Measurements from ENCODE around the gene PGAP6. TPM values are rescaled to one million over a fixed set of nuclear protein-coding genes. Genes with fewer than 3 reads are reported as not detected.
"Not testable (repeated sequence)": the region's sequence is repeated elsewhere in the genome, so short reads cannot be mapped to it uniquely, and the experiment has no call there.

Gene PGAP6
- total RNA-seq, 1 donor from 2014 or later = 47.6 TPM

DNA sequence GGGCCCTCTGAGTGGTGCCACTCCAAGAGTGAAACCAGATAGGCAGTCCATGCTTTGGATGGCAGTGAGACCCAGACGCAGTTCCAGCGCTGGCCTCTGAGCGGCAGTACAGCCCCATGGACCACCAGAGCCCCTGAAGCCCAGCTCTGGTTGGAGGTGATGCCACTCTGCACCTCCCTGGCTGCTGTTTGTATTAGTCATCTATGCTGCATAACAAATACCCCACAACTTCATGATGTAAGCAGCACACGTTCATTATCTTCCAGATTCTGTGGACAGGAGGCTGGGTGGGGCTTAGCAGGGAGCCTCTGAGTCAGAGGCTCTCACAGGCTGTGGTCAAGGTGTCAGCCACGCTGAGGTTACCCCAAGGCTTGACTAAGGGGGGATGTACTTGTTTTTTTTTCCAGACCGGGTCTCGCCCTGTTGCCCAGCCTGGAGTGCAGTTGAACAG lies 10.1 kb upstream of the PGAP6 start:
- H3K27ac ChIP-seq = no peak overlapping the region
- no peaks in the 10 kb centered on the region for H3K36me3 ChIP-seq
- peak in 1 of 2 donors; percentile 70 for DNase-seq (ENCODE audit: low spot score in 2 of 2)
- no peak overlapping the region for H3K4me3 ChIP-seq
- H3K27me3 ChIP-seq = no peaks in the 10 kb centered on the region
- H3K4me1 ChIP-seq = no peaks in the 10 kb centered on the region
- H3K9me3 ChIP-seq = no peaks in the 10 kb centered on the region
- TF ChIP-seq, protein P1, sequence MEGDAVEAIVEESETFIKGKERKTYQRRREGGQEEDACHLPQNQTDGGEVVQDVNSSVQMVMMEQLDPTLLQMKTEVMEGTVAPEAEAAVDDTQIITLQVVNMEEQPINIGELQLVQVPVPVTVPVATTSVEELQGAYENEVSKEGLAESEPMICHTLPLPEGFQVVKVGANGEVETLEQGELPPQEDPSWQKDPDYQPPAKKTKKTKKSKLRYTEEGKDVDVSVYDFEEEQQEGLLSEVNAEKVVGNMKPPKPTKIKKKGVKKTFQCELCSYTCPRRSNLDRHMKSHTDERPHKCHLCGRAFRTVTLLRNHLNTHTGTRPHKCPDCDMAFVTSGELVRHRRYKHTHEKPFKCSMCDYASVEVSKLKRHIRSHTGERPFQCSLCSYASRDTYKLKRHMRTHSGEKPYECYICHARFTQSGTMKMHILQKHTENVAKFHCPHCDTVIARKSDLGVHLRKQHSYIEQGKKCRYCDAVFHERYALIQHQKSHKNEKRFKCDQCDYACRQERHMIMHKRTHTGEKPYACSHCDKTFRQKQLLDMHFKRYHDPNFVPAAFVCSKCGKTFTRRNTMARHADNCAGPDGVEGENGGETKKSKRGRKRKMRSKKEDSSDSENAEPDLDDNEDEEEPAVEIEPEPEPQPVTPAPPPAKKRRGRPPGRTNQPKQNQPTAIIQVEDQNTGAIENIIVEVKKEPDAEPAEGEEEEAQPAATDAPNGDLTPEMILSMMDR (IDR thresholded peaks at IDR 0.05) = peak; percentile 60 to 80 (median 66)
- intact Hi-C loops (cut with DNase I) = loop anchor here (5.0 to 10.0 kb wide), 2 partner anchors 95 to 273 kb away; partner anchors contain the start of gene RHOT2

DNA sequence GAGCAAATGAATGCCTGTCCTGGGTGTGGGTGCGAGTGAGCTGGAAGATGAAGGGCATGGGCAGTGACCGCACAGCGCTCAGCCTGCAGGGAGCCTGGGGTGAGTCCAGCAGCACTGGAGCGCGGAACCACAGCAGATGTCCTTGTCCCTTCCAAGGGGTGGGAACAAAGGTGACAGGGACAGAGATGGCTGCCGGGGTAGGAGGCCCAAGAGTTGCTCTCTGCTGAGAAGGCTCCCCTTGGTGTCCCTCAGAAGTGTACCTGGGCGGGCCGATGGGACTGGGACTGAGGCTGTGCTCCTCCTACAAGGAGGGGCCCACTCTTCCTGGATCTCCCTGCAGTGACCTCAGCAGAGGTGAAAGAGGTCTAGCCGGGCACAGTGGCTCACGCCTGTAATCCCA lies 7.6 kb upstream of the PGAP6 start:
- no peaks in the 10 kb centered on the region for H3K9me3 ChIP-seq
- no peak for DNase-seq (ENCODE audit: low spot score in 2 of 2)
- intact Hi-C loops (cut with DNase I) = no loop called here
- H3K4me3 ChIP-seq = no peak overlapping the region
- TF ChIP-seq, protein P1 (IDR thresholded peaks at IDR 0.05) = no peak
- no peaks in the 10 kb centered on the region for H3K4me1 ChIP-seq
- H3K27ac ChIP-seq = no peak overlapping the region
- H3K36me3 ChIP-seq = no peaks in the 10 kb centered on the region
- no peaks in the 10 kb centered on the region for H3K27me3 ChIP-seq

DNA sequence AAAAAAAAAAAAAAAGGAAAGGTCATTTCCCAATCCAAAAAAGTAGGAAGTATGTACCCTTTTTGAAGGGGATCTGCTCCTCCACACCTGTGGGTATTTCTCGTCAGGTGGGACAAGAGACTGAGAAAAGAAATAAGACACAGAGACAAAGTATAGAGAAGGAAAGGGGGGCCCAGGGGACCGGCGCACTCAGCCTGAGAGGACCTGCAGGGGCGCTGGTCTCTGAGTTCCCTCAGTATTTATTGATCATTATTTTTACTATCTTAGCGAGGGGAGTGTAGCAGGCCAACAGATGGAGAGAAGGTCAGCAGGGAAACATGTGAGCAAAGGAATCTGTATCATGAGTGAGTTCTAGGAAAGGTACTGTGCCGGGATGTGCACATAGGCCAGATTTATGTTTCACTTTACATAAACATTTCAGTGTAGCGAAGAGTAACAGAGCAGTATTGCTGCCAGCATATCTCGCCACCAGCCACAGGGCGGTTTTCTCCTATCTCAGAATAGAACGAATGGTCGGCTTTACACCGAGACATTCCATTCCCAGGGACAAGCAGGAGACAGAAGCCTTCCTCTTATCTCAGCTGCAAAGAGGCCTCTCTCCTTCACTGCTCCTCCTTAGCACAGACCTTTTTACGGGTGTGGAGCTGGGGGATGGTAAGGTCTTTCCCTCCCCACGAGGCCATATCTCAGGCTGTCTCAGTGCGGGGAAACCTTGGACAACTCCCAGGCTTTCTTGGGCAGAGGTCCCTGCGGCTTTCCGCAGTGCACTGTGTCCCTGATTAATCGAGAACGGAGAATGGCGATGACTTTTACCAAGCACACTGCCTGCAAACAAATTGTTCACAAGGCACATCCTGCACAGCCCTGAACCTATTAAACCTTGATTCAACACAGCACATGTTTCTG lies 6.2 kb upstream of the PGAP6 start:
- peak overlapping the region in 1 of 2 donors; percentile 8 for H3K4me3 ChIP-seq
- H3K27me3 ChIP-seq; DNase-seq (ENCODE audit: low spot score in 2 of 2); intact Hi-C loops (cut with DNase I); H3K9me3 ChIP-seq; H3K36me3 ChIP-seq; H3K4me1 ChIP-seq: not testable (repeated sequence)
- peak overlapping the region in 1 of 2 donors; percentile 34 for H3K27ac ChIP-seq

DNA sequence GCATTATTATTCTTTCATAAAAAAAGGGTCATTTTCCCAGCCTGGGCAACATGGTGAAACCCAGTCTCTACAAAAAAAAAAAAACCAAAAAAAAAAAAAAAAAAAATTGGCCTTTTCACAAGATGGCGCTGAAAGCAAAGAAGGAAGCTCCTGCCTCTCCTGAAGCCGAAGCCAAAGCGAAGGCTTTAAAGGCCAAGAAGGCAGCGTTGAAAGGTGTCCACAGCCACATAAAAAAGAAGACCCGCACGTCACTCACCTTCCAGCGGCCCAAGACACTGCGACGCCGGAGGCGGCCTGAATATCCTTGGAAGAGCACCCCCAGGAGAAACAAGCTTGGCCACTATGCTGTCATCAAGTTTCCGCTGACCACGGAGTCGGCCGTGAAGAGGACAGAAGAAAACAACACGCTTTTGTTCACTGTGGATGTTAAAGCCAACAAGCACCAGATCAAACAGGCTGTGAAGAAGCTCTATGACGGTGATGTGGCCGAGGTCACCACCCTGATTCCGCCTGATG lies 4.9 kb upstream of the PGAP6 start:
- Histone ChIP-seq H3K4me3 (no peak overlapping the region), H3K4me1 (no peaks in the 10 kb centered on the region), H3K27me3 (no peaks in the 10 kb centered on the region), H3K9me3 (no peaks in the 10 kb centered on the region), H3K27ac (no peak overlapping the region), H3K36me3 (no peaks in the 10 kb centered on the region)
- intact Hi-C loops (cut with DNase I) = no loop called here
- TF ChIP-seq, protein P1 (IDR thresholded peaks at IDR 0.05) = no peak
- peak in 1 of 2 donors; percentile 56 for DNase-seq (ENCODE audit: low spot score in 2 of 2)

DNA sequence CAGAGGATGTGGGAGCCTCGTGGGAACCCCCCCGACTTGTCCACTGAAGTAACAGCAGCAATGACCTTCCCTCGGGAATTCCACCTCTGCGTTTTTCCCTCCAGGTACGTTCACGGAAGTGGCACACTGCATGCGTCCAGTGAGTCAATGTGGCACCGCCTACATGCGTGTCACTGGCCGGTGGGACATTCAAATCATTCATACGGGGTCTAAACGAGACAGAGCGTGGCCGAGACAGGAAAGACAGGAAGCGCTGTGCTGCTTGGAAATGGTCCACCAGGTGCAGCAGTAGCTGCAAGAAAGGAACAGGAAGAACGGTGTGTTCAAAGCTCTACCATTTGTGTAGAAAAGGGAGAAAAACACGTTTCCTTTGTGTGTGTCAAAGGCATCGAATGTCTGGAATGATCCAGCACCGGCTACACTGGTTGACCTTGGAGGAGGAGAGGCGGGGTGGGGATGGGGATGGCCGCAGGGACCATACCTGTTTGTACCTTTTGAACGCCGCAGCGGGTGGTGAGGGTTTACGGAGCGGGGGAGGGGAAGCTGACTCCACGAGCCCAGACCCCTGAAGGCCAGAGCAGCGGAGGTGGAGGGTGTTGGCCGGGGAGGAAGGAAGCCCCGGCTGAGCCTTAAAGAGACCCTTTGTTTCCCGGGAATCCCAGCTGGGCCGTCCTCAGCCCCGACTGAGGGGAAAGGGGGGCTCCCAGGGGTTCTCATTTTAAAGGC lies 1.7 kb upstream of the PGAP6 start:
- peak overlapping the region in 1 of 2 donors; percentile 84 for H3K4me3 ChIP-seq
- DNase-seq (ENCODE audit: low spot score in 2 of 2) = no peak
- intact Hi-C loops (cut with DNase I) = loop anchor here (2.0 to 5.0 kb wide), 4 partner anchors 13 to 204 kb away; partner anchors contain the start of genes CAPN15 and NME4
- TF ChIP-seq, protein P1 (IDR thresholded peaks at IDR 0.05) = no peak
- no peaks in the 10 kb centered on the region for H3K9me3 ChIP-seq
- peaks cover 5 to 12% of the 10 kb centered on the region in 2 donors for H3K4me1 ChIP-seq
- no peaks in the 10 kb centered on the region for H3K27me3 ChIP-seq
- no peak overlapping the region for H3K27ac ChIP-seq
- no peaks in the 10 kb centered on the region for H3K36me3 ChIP-seq

Measured in ascending aorta (tissue), 2 donors.